ENCODE data around the gene CITED2. TPM values are rescaled to one million over a fixed set of nuclear protein-coding genes. Genes with fewer than 3 reads are reported as not detected.

Gene CITED2
- total RNA-seq, 1 donor from 2014 or later: 133 TPM

- DNase-seq (no peak), ATAC-seq (ENCODE audit: poor library complexity) (no peak)
- intact Hi-C loops (cut with DNase I): no loop called here
Measured at GRCh38 chr6:139390447-139390846, 16.0 kb upstream of the CITED2 start.

GRCh38 chr6:139388384-139388783 lies 13.9 kb upstream of the CITED2 start:
- ATAC-seq (ENCODE audit: poor library complexity) (no peak), DNase-seq (no peak)
- intact Hi-C loops (cut with DNase I): no loop called here

GRCh38 chr6:139386404-139386803 lies 12.0 kb upstream of the CITED2 start:
- intact Hi-C loops (cut with DNase I): no loop called here
- no peak for ATAC-seq (ENCODE audit: poor library complexity)

GRCh38 chr6:139381216-139381865 lies 6.9 kb upstream of the CITED2 start:
- DNase-seq: no peak
- intact Hi-C loops (cut with DNase I): no loop called here
- ATAC-seq (ENCODE audit: poor library complexity): no peak

More at GRCh38 chr6:139386404-139386803, 12.0 kb upstream of the CITED2 start:
- DNase-seq: no peak

GRCh38 chr6:139380611-139381010 lies 6.2 kb upstream of the CITED2 start:
- ATAC-seq (ENCODE audit: poor library complexity): no peak
- intact Hi-C loops (cut with DNase I): no loop called here
- DNase-seq: no peak

GRCh38 chr6:139380168-139380567 lies 5.7 kb upstream of the CITED2 start:
- ATAC-seq (ENCODE audit: poor library complexity): no peak
- intact Hi-C loops (cut with DNase I): no loop called here
- DNase-seq: no peak

- no peak for ATAC-seq (ENCODE audit: poor library complexity)
- DNase-seq: no peak
- intact Hi-C loops (cut with DNase I): loop anchor here (5.0 to 10.0 kb wide), 3 partner anchors 136 to 703 kb away; no protein-coding TSS in a partner anchor
Measured at GRCh38 chr6:139378882-139379341, 4.5 kb upstream of the CITED2 start.

- no peak for ATAC-seq (ENCODE audit: poor library complexity)
- DNase-seq: no peak
- intact Hi-C loops (cut with DNase I): loop anchor here (5.0 to 10.0 kb wide), 3 partner anchors 137 to 704 kb away; no protein-coding TSS in a partner anchor
Measured at GRCh38 chr6:139378226-139378625, 3.8 kb upstream of the CITED2 start.

- intact Hi-C loops (cut with DNase I): loop anchor here (5.0 to 10.0 kb wide), 3 partner anchors 138 to 706 kb away; no protein-coding TSS in a partner anchor
- ATAC-seq (ENCODE audit: poor library complexity) (no peak), DNase-seq (no peak)
Measured at GRCh38 chr6:139376604-139377218, 2.3 kb upstream of the CITED2 start.

- intact Hi-C loops (cut with DNase I): loop anchor here (5.0 to 10.0 kb wide), 3 partner anchors 139 to 706 kb away; no protein-coding TSS in a partner anchor
- no peak for ATAC-seq (ENCODE audit: poor library complexity)
- DNase-seq: peak; percentile 52
Measured at GRCh38 chr6:139376017-139376330, 1.5 kb upstream of the CITED2 start.

GRCh38 chr6:139375226-139376016 lies 973 bp upstream of the CITED2 start:
- DNase-seq (peak; percentile 94), ATAC-seq (ENCODE audit: poor library complexity) (peak; percentile 82)
- intact Hi-C loops (cut with DNase I): loop anchor here (5.0 to 10.0 kb wide), 3 partner anchors 139 to 707 kb away; no protein-coding TSS in a partner anchor

GRCh38 chr6:139373928-139374356 lies 506 bp downstream of the CITED2 start:
- intact Hi-C loops (cut with DNase I): loop anchor here (10.0 kb wide), 2 partner anchors 141 to 381 kb away; no protein-coding TSS in a partner anchor
- DNase-seq (peak; percentile 66), ATAC-seq (ENCODE audit: poor library complexity) (peak; percentile 6)

GRCh38 chr6:139373154-139373927 lies 1.1 kb downstream of the CITED2 start:
- DNase-seq (peak; percentile 79), ATAC-seq (ENCODE audit: poor library complexity) (peak; percentile 2)
- intact Hi-C loops (cut with DNase I): loop anchor here (10.0 kb wide), 2 partner anchors 141 to 381 kb away; no protein-coding TSS in a partner anchor

- intact Hi-C loops (cut with DNase I): loop anchor here (10.0 kb wide), 2 partner anchors 142 to 382 kb away; no protein-coding TSS in a partner anchor
- DNase-seq: no peak
- ATAC-seq (ENCODE audit: poor library complexity): no peak
Measured at GRCh38 chr6:139372326-139373153, 1.9 kb downstream of the CITED2 start.

- no peak for ATAC-seq (ENCODE audit: poor library complexity)
- intact Hi-C loops (cut with DNase I): loop anchor here (10.0 kb wide), 2 partner anchors 143 to 383 kb away; no protein-coding TSS in a partner anchor
- DNase-seq: no peak
Measured at GRCh38 chr6:139371421-139372203, 2.8 kb downstream of the CITED2 start.

GRCh38 chr6:139370999-139371345 lies 3.5 kb downstream of the CITED2 start:
- DNase-seq: no peak
- intact Hi-C loops (cut with DNase I): loop anchor here (10.0 kb wide), 2 partner anchors 144 to 384 kb away; no protein-coding TSS in a partner anchor
- ATAC-seq (ENCODE audit: poor library complexity): no peak
